ENCODE data around the gene PIGK. TPM values are rescaled to one million over a fixed set of nuclear protein-coding genes. Genes with fewer than 3 reads are reported as not detected.

The PIGK gene
- total RNA-seq, 4 donors from 2014 or later = 5.1 to 21.1 (median 7.7) TPM

DNA sequence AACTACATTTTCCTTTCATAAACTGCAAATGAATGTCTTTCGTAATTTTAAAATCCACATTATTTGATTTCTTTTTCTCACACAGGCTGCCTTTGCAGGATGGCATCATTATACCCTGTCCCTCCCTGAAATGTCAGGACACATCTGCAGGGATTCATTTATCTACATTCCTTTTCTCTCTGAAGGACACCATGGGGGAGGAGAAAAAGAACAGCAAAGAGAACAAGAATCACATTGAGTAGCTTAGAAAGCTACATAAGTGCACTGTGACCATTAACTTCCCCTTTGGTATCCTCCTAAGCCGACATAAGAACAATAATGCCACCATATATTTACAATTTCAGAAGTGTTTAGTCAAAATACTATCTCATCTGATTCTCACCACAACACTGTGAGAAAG, 129.5 kb downstream of the PIGK start:
- TF ChIP-seq, protein P1, sequence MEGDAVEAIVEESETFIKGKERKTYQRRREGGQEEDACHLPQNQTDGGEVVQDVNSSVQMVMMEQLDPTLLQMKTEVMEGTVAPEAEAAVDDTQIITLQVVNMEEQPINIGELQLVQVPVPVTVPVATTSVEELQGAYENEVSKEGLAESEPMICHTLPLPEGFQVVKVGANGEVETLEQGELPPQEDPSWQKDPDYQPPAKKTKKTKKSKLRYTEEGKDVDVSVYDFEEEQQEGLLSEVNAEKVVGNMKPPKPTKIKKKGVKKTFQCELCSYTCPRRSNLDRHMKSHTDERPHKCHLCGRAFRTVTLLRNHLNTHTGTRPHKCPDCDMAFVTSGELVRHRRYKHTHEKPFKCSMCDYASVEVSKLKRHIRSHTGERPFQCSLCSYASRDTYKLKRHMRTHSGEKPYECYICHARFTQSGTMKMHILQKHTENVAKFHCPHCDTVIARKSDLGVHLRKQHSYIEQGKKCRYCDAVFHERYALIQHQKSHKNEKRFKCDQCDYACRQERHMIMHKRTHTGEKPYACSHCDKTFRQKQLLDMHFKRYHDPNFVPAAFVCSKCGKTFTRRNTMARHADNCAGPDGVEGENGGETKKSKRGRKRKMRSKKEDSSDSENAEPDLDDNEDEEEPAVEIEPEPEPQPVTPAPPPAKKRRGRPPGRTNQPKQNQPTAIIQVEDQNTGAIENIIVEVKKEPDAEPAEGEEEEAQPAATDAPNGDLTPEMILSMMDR (IDR thresholded peaks at IDR 0.05) = no peak
- no peak for TF ChIP-seq POLR2A (IDR thresholded peaks at IDR 0.05)
- no peak overlapping the region for H3K4me3 ChIP-seq (ENCODE audit: low read depth, poor library complexity, severe bottlenecking)
- WGBS, 2 donors = 68 to 87% methylated on average over 2 of the region's 2 CpGs
- no peak for DNase-seq (ENCODE audit: low spot score in 2 of 2)
- intact Hi-C loops (cut with DNase I; ENCODE audit: low total_unique reads) = no loop called here

DNA sequence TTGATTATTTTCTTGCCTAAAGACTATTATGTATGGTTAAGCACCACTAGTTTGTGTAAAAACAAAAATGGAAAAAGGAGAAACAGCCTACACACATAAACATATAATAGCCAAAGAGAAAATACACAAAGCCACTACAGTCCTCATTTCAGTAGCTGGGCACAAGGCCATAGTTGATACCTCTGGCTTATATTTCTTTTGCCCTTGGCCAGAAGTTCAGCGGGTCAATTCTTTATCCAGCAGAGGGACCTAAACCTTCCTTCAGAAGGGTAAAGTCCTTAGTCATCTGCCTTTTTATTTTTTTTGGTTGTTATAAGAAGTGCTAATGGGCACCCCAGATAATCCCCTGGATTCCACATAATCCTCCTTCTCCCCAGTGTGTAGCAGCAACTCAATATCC, 134.1 kb downstream of the PIGK start:
- DNase-seq (ENCODE audit: low spot score in 2 of 2) = no peak
- no peak overlapping the region for H3K4me3 ChIP-seq (ENCODE audit: low read depth, poor library complexity, severe bottlenecking)
- intact Hi-C loops (cut with DNase I; ENCODE audit: low total_unique reads) = no loop called here
- TF ChIP-seq POLR2A (IDR thresholded peaks at IDR 0.05) = no peak
- TF ChIP-seq, protein P1 (IDR thresholded peaks at IDR 0.05) = no peak
- WGBS, 2 donors = 95 to 100% methylated on average over 1 of the region's 1 CpG

DNA sequence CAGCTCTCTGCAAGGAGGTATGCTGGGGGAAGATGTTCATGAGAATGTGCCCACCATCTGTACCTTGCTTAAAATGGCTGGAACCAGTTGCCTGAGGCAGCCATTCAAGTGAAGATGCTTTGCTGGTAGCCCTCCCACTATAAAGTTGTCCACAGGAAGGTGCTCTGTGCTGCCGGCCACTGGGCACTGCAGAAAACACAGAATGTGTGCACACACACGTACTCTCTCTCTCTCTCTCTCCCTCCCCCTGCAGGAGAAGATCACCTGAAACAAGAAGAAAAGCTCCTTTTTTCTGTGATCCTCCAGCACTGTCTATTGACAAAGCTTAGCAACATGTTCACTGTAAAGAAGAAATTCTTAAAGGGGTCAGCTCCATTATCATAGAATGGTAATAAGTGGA, 134.8 kb downstream of the PIGK start:
- WGBS, 2 donors = 77 to 84% methylated on average over 2 of the region's 2 CpGs
- intact Hi-C loops (cut with DNase I; ENCODE audit: low total_unique reads) = no loop called here

DNA sequence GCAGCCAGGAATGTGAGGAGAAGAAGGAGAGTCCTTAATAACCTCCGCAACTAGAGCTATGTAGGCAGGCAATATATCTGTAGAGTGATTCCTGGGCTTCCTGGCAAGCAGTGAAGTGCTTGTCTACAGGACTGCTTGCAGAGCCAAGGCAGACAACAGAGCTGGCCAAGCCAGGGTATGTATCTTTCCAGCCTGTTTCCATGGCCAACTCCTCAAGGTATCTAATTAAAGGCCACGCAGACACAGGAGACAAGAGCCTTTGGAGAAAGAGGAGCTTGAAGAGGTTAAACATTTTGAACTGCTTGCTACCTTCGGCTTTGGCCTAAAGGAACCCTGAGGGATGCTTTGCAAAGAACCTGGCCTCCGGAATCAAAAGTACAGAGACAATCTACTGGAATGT, 137.4 kb downstream of the PIGK start:
- TF ChIP-seq, protein P1 (IDR thresholded peaks at IDR 0.05) = no peak
- TF ChIP-seq POLR2A (IDR thresholded peaks at IDR 0.05) = no peak
- no peak for DNase-seq (ENCODE audit: low spot score in 2 of 2)
- 62 to 63% methylated on average over 4 of the region's 4 CpGs for WGBS, 2 donors
- H3K4me3 ChIP-seq (ENCODE audit: low read depth, poor library complexity, severe bottlenecking) = no peak overlapping the region
- intact Hi-C loops (cut with DNase I; ENCODE audit: low total_unique reads) = no loop called here

More for the DNA sequence above, 134.8 kb downstream of the PIGK start:
- no peak for DNase-seq (ENCODE audit: low spot score in 2 of 2)
- TF ChIP-seq POLR2A (IDR thresholded peaks at IDR 0.05) = no peak
- TF ChIP-seq, protein P1 (IDR thresholded peaks at IDR 0.05) = no peak
- H3K4me3 ChIP-seq (ENCODE audit: low read depth, poor library complexity, severe bottlenecking) = no peak overlapping the region

DNA sequence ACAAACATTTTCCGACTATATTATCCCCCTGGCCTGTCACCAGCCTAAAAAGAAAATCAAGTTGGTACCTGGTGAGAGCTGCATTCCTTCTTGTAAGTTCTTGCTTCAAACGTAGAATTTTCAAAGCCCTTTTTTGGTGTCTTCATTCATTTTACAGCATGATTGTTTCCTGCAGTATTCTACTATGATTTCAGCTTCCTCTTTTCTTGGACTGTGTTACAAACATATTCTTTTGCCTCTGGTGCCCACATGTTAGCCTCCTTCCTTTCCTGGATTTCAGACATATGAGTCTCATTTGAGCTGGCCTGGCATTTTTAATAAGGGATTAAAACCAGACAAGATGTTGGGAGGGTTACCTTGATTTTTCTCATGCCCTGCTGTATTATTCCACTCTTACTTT, 142.5 kb downstream of the PIGK start:
- H3K4me3 ChIP-seq (ENCODE audit: low read depth, poor library complexity, severe bottlenecking) = no peak overlapping the region
- DNase-seq (ENCODE audit: low spot score in 2 of 2) = no peak
- 34 to 48% methylated on average over 2 of the region's 2 CpGs for WGBS, 2 donors
- TF ChIP-seq, protein P1 (IDR thresholded peaks at IDR 0.05) = no peak
- no peak for TF ChIP-seq POLR2A (IDR thresholded peaks at IDR 0.05)
- intact Hi-C loops (cut with DNase I; ENCODE audit: low total_unique reads) = no loop called here

DNA sequence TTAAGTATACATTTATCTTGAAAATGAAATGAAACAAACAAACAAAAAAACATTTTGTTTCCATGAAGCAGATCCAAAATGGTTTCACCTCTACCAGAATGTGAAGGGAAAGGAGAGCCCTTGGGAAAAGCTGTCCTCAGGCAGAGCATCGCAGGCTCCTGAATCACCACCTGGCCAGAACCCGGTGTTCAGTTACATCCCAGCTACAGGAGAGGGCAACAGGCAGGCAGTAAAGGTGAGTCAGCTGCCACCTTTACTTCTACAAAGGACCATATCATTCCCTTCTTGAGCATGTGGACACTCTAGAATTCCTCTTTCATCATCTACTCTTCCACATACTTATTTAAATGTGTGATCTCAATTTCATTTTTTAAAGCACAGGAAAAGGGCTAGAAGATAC, 151.2 kb downstream of the PIGK start:
- no peak for TF ChIP-seq POLR2A (IDR thresholded peaks at IDR 0.05)
- TF ChIP-seq, protein P1 (IDR thresholded peaks at IDR 0.05) = no peak
- no peak overlapping the region for H3K4me3 ChIP-seq (ENCODE audit: low read depth, poor library complexity, severe bottlenecking)
- intact Hi-C loops (cut with DNase I; ENCODE audit: low total_unique reads) = no loop called here
- WGBS, 2 donors = 77 to 83% methylated on average over 2 of the region's 2 CpGs
- DNase-seq (ENCODE audit: low spot score in 2 of 2) = no peak
